GM12878 (cell line): ENCODE data around the gene SULF2. TPM values are rescaled to one million over a fixed set of nuclear protein-coding genes. Genes with fewer than 3 reads are reported as not detected.

Experiments used
- ATAC-seq: fragments of 200-7000 bp; cut with Tn5 transposase; 3 replicates; pipeline ENCODE4 v1.9.1; 2020; ENCODE audit warnings: mild to moderate bottlenecking, moderate library complexity
- BruUV-seq: library from RNA; stranded (reverse); fragments of 400-500 nt; replicated peaks from 2 replicates; lab custom pipeline; 2021; lab: Mats Ljungman, UMichigan
- CTCF ChIA-PET: fragments of 300-600 bp; sonication (Branson Sonifier 250); formaldehyde crosslinking; extraction: SDS; loops from one replicate; lab custom pipeline; 2021; ENCODE audit warnings: inconsistent platforms; lab: Yijun Ruan, JAX
- POLR2A ChIA-PET: fragments of 350-600 bp; formaldehyde crosslinking; extraction: SDS; loops from one replicate; lab custom pipeline; 2021; ENCODE audit warnings: inconsistent platforms; lab: Charles Lee
- RAD21 ChIA-PET: fragments of 300-600 bp; sonication (Branson Sonifier 250); formaldehyde crosslinking; loops from one replicate; lab custom pipeline; 2023; ENCODE audit warnings: antibody characterized with exemption; ENCODE audit not compliant: unreplicated experiment; lab: Charles Lee
- SMC1A ChIA-PET: fragments of 300-600 bp; sonication (Branson Sonifier 250); formaldehyde crosslinking; loops from one replicate; lab custom pipeline; 2023; ENCODE audit not compliant: unreplicated experiment, uncharacterized antibody; lab: Charles Lee
- DNase-seq: peaks from one replicate; pipeline ENCODE4 v3.0.0-alpha.2; 2011; ENCODE audit warnings: low read depth, low spot score
- FAIRE-seq: peaks from 3 replicates; lab custom pipeline; 2011; peaks lifted over from hg19 to GRCh38; lab: Jason Lieb, UNC
- H2AFZ ChIP-seq: 2 replicates; pipeline ENCODE4 v1.6.0; 2011; ENCODE audit warnings: low read depth, low read length, control low read depth; ENCODE audit not compliant: control insufficient read depth
- H3K27ac ChIP-seq: 2 replicates; pipeline ENCODE4 v1.5.1; 2011; ENCODE audit warnings: control low read depth; ENCODE audit not compliant: control insufficient read depth, insufficient read depth
- H3K27me3 ChIP-seq, 2 experiments: replicated peaks in 1 of 2; 2 replicates each; pipeline versions ENCODE4 v1.6.0 to v1.6.1; 2011; ENCODE audit warnings: low read length in 1 of 2; ENCODE audit not compliant: control insufficient read depth in 2 of 2, insufficient read depth in 2 of 2
- H3K36me3 ChIP-seq, 2 experiments: 2 replicates each; pipeline ENCODE4 v1.5.1; 2011; ENCODE audit warnings: low read length in 1 of 2; ENCODE audit not compliant: control insufficient read depth in 2 of 2, insufficient read depth in 2 of 2
- H3K4me1 ChIP-seq: 2 replicates; pipeline ENCODE4 v1.6.1; 2011; ENCODE audit warnings: mild to moderate bottlenecking, low read length, moderate library complexity, mixed read lengths; ENCODE audit not compliant: control insufficient read depth, insufficient read depth
- H3K4me2 ChIP-seq: 2 replicates; pipeline ENCODE4 v1.6.0; 2011; ENCODE audit warnings: control low read depth; ENCODE audit not compliant: control insufficient read depth, insufficient read depth
- H3K4me3 ChIP-seq: fragments of 200-600 bp; sonication (generic); 2 replicates; pipeline ENCODE4 v1.5.1; 2016
- H3K79me2 ChIP-seq: 2 replicates; pipeline ENCODE4 v1.6.0; 2011; ENCODE audit warnings: low read length; ENCODE audit not compliant: control insufficient read depth, insufficient read depth
- H3K9ac ChIP-seq: 2 replicates; pipeline ENCODE4 v1.8.0; 2011; ENCODE audit warnings: low read length, control low read depth, mixed read lengths; ENCODE audit not compliant: control insufficient read depth, insufficient read depth
- H3K9me3 ChIP-seq: replicated peaks from 3 replicates; pipeline ENCODE4 v1.5.1; 2011; ENCODE audit warnings: mild to moderate bottlenecking, low read length; ENCODE audit not compliant: control insufficient read depth, insufficient read depth
- H4K20me1 ChIP-seq: 2 replicates; pipeline ENCODE4 v1.6.0; 2011; ENCODE audit not compliant: control insufficient read depth, insufficient read depth
- ASH2L ChIP-seq: fragments of 300-600, 200-600 bp; sonication (generic); IDR thresholded peaks from 2 replicates; pipeline ENCODE4 v1.6.1; 2017; ENCODE audit warnings: low read depth, mild to moderate bottlenecking, borderline replicate concordance
- BMI1 ChIP-seq: fragments of 450-650 bp; IDR thresholded peaks from 2 replicates; pipeline ENCODE4 v1.6.1; 2016; ENCODE audit warnings: mild to moderate bottlenecking, moderate library complexity, borderline replicate concordance
- E2F4 ChIP-seq: IDR thresholded peaks from 2 replicates; pipeline ENCODE4 v1.6.1; 2012; ENCODE audit warnings: low read depth, low read length, improper control_type of control experiment
- HDGF ChIP-seq: fragments of 450-650 bp; IDR thresholded peaks from 2 replicates; pipeline ENCODE4 v1.6.1; 2016; ENCODE audit warnings: antibody characterized with exemption
- IKZF2 ChIP-seq, 2 experiments: fragments of 450-650 bp; IDR thresholded peaks; 2 replicates each; pipeline ENCODE4 v1.6.1; 2017; ENCODE audit warnings: mild to moderate bottlenecking in 2 of 2, moderate library complexity in 2 of 2
- MLLT1 ChIP-seq: fragments of 450-650 bp; IDR thresholded peaks from 2 replicates; pipeline ENCODE4 v1.6.1; 2016; ENCODE audit warnings: mild to moderate bottlenecking
- NFXL1 ChIP-seq: fragments of 450-650 bp; IDR thresholded peaks from 2 replicates; pipeline ENCODE4 v1.6.1; 2017; ENCODE audit warnings: antibody characterized with exemption, mild to moderate bottlenecking, borderline replicate concordance
- STAT1 ChIP-seq: fragments of 450-650 bp; conservative IDR thresholded peaks from 2 replicates; pipeline ENCODE4 v1.6.1; 2014; ENCODE audit warnings: antibody characterized with exemption, mild to moderate bottlenecking
- WRNIP1 ChIP-seq: IDR thresholded peaks from 2 replicates; pipeline ENCODE4 v1.6.1; 2011; ENCODE audit warnings: low read depth, low read length, improper control_type of control experiment, borderline replicate concordance
- YBX1 ChIP-seq: fragments of 450-650 bp; IDR thresholded peaks from 2 replicates; pipeline ENCODE4 v1.6.1; 2016; ENCODE audit warnings: antibody characterized with exemption
- ZBTB40 ChIP-seq: fragments of 450-650 bp; IDR thresholded peaks from 2 replicates; pipeline ENCODE4 v1.6.1; 2016; ENCODE audit warnings: mild to moderate bottlenecking, moderate library complexity, borderline replicate concordance
- WGBS: methylation state at CpG from one replicate; pipeline ENCODE4 v1.1.6; 2016; ENCODE audit warnings: low lambda C conversion rate; ENCODE audit not compliant: insufficient replicate concordance, insufficient coverage; ENCODE audit errors: missing lambda C conversion rate; 5-methylcytosine and 5-hydroxymethylcytosine counted together
- in situ Hi-C: fragments of 300-500 bp; cut with MboI; formaldehyde crosslinking; loops from 9 replicates; pipeline ENCODE4 v1.14.3; 2018; ENCODE audit warnings: mixed read lengths
- intact Hi-C: fragments of 100-400 bp; cut with micrococcal nuclease; formaldehyde crosslinking; loops from one replicate; pipeline ENCODE4 v1.14.2; 2022; ENCODE audit not compliant: unreplicated experiment
- polyA plus RNA-seq, 11 experiments: library from polyadenylated mRNA; depleted of rRNA in 4 of 11; unstranded in 6 of 11; stranded (reverse) in 5 of 11; fragments of >200 nt; fragmentation: Nextera tagmentation in 4 of 11; fragmentation: Illumina TruSeq in 1 of 11; extraction: Ambion mirVana in 4 of 11; extraction: Trizol in 1 of 11; gene quantifications; 1 replicate in 1 of 11; 2 replicates in 10 of 11; pipeline versions ENCODE4 v1.2.1 to v1.2.3, GENCODE V29; 2011 to 2016; ENCODE audit warnings: inconsistent platforms in 2 of 11, missing spikeins in 2 of 11, low read depth in 1 of 11
- total RNA-seq, 4 experiments: library from RNA; depleted of rRNA in 3 of 4; stranded (reverse); fragments of >200 nt in 3 of 4; fragmentation: Illumina TruSeq in 1 of 4; extraction: Trizol in 1 of 4; gene quantifications; 2 replicates each; pipeline versions ENCODE4 v1.2.1 to v1.2.3, GENCODE V29; 2013 to 2021

Gene SULF2
- total and polyA plus RNA-seq, 10 of the 15 experiments (the other 5 are each of a cell fraction or from before 2014, with no cell fraction given): 0.69 to 4.1 (median 1.6) TPM

- TF ChIP-seq ZBTB40 (no peak), BMI1 (no peak), E2F4 (no peak), HDGF (no peak), NFXL1 (no peak)
Observed at GRCh38 chr20:47815866-47816265, 30.6 kb upstream of the SULF2 start (continued).

GRCh38 chr20:47815416-47815806, 30.1 kb upstream of the SULF2 start:
- RAD21 ChIA-PET: no interaction called here
- intact Hi-C loops (no loop called here), in situ Hi-C loops (no loop called here)
- no peaks in the 10 kb centered on the region; the same call in 1 of the 2 replicates for H4K20me1 ChIP-seq
- SMC1A ChIA-PET: no interaction called here
- no peaks in the 10 kb centered on the region for H3K79me2 ChIP-seq
- H3K27ac ChIP-seq: no peak overlapping the region
- FAIRE-seq (no peak), ATAC-seq (no peak), DNase-seq (no peak)
- no peak overlapping the region for H2AFZ ChIP-seq
- H3K4me2 ChIP-seq: no peak overlapping the region
- no peaks in the 10 kb centered on the region for H3K9me3 ChIP-seq
- peaks cover 2 to 4% of the 10 kb centered on the region in 2 experiments; a peak in 3 of 4 replicates for H3K27me3 ChIP-seq
- CTCF ChIA-PET: no interaction called here
- H3K4me3 ChIP-seq: no peak overlapping the region
- no TSS peak for BruUV-seq
- no peaks in the 10 kb centered on the region for H3K36me3 ChIP-seq
- TF ChIP-seq WRNIP1: no peak
- no peak for TF ChIP-seq STAT1
- TF ChIP-seq IKZF2 (IDR thresholded peaks at IDR 0.05): no peak
- TF ChIP-seq YBX1: no peak
- TF ChIP-seq MLLT1: no peak
- TF ChIP-seq ASH2L: no peak
- H3K4me1 ChIP-seq: no peaks in the 10 kb centered on the region; the same call in 1 of the 2 replicates
- POLR2A ChIA-PET: no interaction called here
- 12% methylated on average over 3 of the region's 3 CpGs for WGBS
- no peak overlapping the region for H3K9ac ChIP-seq
